ENCODE results near the gene SCYGR2.

GRCh38 chr2:227597036-227597435 lies 1.7 kb upstream of the SCYGR2 start:
- no peak for TF ChIP-seq CTCF (conservative IDR thresholded peaks at IDR 0.05; ENCODE audit: low read depth, low read length)
- no peak for TF ChIP-seq EZH2phosphoT487 (IDR thresholded peaks at IDR 0.05; ENCODE audit: borderline replicate concordance, low read length)
